Osteocyte (in vitro differentiated cells): ENCODE data around the gene ARHGAP22. TPM values are rescaled to one million over a fixed set of nuclear protein-coding genes. Genes with fewer than 3 reads are reported as not detected.
A peak's percentile ranks its signal among the peaks of the same experiment; 100 is the strongest.

Experiments
- DNase-seq: peaks from one replicate; pipeline ENCODE4 v3.0.0; 2021; ENCODE audit warnings: mixed read lengths; ENCODE audit not compliant: unreplicated experiment; ENCODE audit errors: extremely low spot score
- H3K27ac Mint-ChIP-seq: one replicate; pipeline ENCODE4 v1.8.0; 2021; ENCODE audit warnings: mild to moderate bottlenecking, mixed read lengths; ENCODE audit not compliant: unreplicated experiment
- H3K27me3 Mint-ChIP-seq: one replicate; pipeline ENCODE4 v1.8.0; 2021; ENCODE audit warnings: mixed read lengths; ENCODE audit not compliant: unreplicated experiment
- H3K36me3 Mint-ChIP-seq: one replicate; pipeline ENCODE4 v1.8.0; 2021; ENCODE audit warnings: mixed read lengths; ENCODE audit not compliant: unreplicated experiment
- H3K4me1 Mint-ChIP-seq: one replicate; pipeline ENCODE4 v1.8.0; 2021; ENCODE audit warnings: mixed read lengths; ENCODE audit not compliant: unreplicated experiment
- H3K4me3 Mint-ChIP-seq: one replicate; pipeline ENCODE4 v1.8.0; 2021; ENCODE audit warnings: mild to moderate bottlenecking, moderate library complexity, mixed read lengths; ENCODE audit not compliant: unreplicated experiment
- H3K9me3 Mint-ChIP-seq: one replicate; pipeline ENCODE4 v1.8.0; 2021; ENCODE audit warnings: mixed read lengths; ENCODE audit not compliant: unreplicated experiment
- total RNA-seq: library from RNA; stranded (reverse); gene quantifications from 2 replicates; pipeline ENCODE4 v1.2.1, GENCODE V29; 2021
- TF ChIP-seq, protein P1 (sequence below): fragments of 200-600 bp; sonication (generic); IDR thresholded peaks from 2 replicates; pipeline ENCODE4 v1.5.0; 2021; ENCODE audit warnings: antibody characterized with exemption, mild to moderate bottlenecking, moderate library complexity

The ARHGAP22 gene
- total RNA-seq, 1 donor from 2014 or later = 0.64 TPM

DNA sequence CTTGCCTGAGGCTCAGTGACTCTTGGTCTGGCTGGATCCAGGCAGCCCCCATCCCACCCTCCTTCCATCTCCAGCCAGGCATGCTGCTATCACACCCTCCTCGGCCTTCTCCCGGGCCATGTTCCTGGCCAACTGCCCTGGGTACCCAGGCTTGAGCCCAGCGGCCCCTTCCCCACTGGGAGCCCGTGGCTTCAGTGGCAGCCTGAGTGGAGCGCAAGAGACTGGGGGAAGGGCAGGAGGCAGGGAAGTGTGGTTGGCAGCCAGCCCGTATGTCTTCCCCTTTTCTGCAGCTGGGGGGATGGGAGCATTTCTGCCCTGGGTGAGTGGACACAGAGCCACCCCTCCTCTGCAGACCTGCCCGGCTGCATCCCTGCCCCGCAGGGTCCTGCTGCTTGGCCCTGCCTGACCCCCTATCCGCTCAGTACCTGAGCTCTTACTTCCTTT lies 148.5 kb downstream of the ARHGAP22 start:
- Mint-ChIP-seq H3K4me3 (no peak overlapping the region), H3K36me3 (no peaks in the 10 kb centered on the region), H3K9me3 (no peaks in the 10 kb centered on the region), H3K4me1 (peaks cover 5% of the 10 kb centered on the region), H3K27me3 (no peaks in the 10 kb centered on the region), H3K27ac (no peak overlapping the region)
- DNase-seq = peak; percentile 81
- TF ChIP-seq, protein P1, sequence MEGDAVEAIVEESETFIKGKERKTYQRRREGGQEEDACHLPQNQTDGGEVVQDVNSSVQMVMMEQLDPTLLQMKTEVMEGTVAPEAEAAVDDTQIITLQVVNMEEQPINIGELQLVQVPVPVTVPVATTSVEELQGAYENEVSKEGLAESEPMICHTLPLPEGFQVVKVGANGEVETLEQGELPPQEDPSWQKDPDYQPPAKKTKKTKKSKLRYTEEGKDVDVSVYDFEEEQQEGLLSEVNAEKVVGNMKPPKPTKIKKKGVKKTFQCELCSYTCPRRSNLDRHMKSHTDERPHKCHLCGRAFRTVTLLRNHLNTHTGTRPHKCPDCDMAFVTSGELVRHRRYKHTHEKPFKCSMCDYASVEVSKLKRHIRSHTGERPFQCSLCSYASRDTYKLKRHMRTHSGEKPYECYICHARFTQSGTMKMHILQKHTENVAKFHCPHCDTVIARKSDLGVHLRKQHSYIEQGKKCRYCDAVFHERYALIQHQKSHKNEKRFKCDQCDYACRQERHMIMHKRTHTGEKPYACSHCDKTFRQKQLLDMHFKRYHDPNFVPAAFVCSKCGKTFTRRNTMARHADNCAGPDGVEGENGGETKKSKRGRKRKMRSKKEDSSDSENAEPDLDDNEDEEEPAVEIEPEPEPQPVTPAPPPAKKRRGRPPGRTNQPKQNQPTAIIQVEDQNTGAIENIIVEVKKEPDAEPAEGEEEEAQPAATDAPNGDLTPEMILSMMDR = no peak

DNA sequence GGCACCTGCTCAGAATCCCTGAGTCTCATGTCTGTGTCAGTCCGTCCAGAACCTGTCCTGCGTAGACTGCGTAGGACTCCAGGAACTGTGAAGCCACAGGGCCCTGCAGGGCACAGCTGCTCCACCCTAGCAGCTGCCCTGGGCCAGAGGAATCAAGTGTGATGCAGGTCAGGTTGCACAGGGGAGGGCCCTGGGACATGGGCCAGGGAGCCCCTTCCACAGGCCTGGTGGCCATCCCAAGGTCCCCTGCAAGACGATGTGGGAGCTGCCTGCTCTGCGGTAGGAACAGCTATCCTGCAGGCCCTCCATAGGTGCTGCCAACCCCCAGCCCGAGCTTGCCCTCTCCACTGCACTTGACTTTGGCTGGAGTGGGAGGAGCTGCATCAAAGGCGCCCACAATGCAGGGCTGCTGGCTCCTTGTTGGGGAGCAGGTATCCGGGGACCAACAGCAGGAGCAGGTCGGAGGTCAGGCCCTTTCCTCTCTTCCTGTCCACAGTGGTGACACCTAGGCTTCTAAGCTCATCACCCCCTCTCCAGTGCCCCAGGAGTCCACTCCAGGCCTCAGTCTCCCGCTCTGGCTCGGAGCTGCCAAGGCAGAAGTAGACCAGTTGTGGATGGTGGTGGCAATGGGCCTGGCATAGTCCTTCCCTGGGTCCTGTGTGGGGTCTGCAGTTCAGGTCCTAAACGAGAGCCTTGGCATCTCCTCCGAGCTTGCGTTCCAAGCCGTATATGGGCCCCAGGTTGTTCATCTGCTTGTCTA lies 149.3 kb downstream of the ARHGAP22 start:
- Mint-ChIP-seq H3K9me3 (no peaks in the 10 kb centered on the region), H3K36me3 (no peaks in the 10 kb centered on the region), H3K27ac (no peak overlapping the region), H3K4me3 (no peak overlapping the region), H3K4me1 (peaks cover 5% of the 10 kb centered on the region), H3K27me3 (no peaks in the 10 kb centered on the region)
- TF ChIP-seq, protein P1 = no peak
- DNase-seq = peak; percentile 81

DNA sequence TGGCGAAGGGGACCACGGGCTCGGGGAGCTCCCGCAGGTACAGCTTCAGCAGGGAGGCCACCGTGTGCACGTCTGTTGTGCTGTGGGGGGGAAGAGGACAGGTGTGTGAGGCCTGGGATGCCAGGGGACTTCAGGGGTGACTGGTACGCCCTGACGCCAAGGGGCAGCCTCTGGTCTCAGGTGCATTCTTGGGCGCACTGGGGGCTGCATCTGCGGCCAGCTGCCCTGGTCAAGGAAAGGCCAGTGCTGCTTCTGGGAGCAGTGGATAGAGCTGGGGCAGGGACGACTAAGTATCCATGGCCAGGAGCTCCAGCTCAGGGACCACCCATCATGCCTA lies 149.8 kb downstream of the ARHGAP22 start:
- TF ChIP-seq, protein P1 = no peak
- no peaks in the 10 kb centered on the region for H3K9me3 Mint-ChIP-seq
- no peak overlapping the region for H3K4me3 Mint-ChIP-seq
- H3K4me1 Mint-ChIP-seq = peaks cover 5% of the 10 kb centered on the region
- peak; percentile 66 for DNase-seq
- no peaks in the 10 kb centered on the region for H3K27me3 Mint-ChIP-seq
- H3K27ac Mint-ChIP-seq = no peak overlapping the region
- H3K36me3 Mint-ChIP-seq = no peaks in the 10 kb centered on the region

DNA sequence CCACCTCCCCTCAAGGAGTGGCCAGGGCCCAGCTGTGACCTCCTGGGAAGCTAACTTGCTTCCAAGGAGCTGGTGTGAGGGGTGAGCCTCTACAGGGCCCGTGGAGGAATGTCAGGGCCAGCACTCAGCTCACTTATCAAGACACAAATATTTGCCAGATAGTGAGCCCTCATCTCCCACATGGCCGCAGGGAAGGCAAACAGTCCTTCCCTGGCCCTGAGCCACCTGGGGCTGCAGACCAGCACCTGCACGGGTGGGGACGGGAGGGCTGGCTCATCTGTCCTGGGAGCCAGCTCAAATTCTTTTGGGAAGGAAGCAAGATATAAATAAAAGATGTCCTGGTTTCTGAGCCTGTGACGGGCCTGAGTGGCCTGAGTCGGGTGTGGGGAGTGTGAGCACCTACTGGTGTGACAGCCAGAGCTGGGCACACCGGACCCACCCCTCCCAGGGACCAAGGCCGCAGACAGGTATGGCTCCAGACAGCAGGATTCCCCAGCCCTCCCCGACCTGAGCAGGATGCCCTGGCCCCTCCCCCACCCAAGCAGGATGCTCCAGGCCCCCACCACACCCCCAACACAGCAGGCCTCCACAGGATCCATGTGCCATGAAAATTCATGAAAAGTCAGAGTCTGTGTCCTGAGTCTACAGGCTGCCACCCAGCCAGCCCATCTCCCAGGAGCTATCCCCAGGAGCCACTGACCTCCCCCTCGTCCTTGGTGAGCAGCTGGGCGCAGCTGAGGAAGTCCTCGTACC lies 150.4 kb downstream of the ARHGAP22 start:
- peaks cover 5% of the 10 kb centered on the region for H3K4me1 Mint-ChIP-seq
- DNase-seq = peak; percentile 79
- no peak overlapping the region for H3K27ac Mint-ChIP-seq
- TF ChIP-seq, protein P1 = no peak
- no peaks in the 10 kb centered on the region for H3K9me3 Mint-ChIP-seq
- H3K36me3 Mint-ChIP-seq = no peaks in the 10 kb centered on the region
- H3K27me3 Mint-ChIP-seq = no peaks in the 10 kb centered on the region
- H3K4me3 Mint-ChIP-seq = no peak overlapping the region
